GM18499 (cell line): ENCODE data around the gene FMR1.
A peak's percentile ranks its signal among the peaks of the same experiment; 100 is the strongest.

Experiments used
- ATAC-seq: cut with Tn5 transposase; IDR thresholded peaks from one replicate; pipeline ENCODE4 v1.9.1; 2021; ENCODE audit warnings: moderate number of reproducible peaks; ENCODE audit not compliant: insufficient read depth, unreplicated experiment

FMR1 gene

DNA sequence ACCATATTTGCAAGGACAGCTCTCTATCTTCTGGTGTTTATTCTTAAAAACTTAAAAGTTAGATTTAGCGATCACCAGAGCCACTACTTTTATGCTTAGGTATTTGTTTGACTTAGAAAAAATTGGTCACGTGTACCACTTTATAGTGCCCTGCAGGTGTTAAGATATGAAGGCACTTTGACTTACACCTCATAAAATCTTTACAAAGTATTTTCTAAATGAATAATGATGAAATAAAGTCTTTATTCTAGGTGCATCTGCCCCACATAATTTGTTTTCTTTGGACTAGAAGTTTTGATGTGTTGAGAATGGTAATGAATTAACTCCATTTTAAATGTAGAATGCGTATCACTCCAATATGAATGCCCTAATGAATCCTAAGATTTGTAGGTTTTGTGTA is 2.9 kb downstream of the FMR1 start:
- ATAC-seq = no peak

DNA sequence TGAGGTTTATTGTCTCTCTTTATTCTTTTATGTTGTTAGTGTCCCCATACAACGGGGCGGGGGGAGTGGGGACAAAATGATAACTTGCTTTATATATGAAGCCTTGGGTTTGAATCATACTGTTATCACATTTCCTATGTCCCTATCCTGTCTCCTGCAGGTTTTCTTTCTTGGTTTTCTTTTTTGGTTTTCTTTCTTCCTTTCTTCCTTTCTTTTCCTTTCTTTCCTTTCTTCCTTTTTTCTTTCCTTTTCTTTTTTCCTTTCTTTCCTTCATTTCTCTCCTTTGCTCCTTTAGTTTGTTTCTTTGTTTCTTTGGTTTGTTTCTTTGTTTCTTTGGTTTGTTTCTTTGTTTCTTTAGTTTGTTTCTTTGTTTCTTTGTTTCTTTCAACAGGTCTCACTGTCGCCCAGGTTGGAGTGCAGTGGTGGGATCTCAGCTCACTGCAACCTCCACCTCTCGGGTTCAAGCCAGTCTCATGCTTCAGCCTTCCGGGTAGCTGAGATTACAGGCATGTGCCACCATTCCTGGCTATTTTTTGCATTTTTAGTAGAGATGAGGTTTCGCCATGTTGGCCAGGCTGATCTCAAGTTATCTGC is 4.8 kb downstream of the FMR1 start:
- ATAC-seq = no peak

- peak; percentile 77 for ATAC-seq
Measured at GRCh38 chrX:147917700-147918695, 6.3 kb downstream of the FMR1 start.

DNA sequence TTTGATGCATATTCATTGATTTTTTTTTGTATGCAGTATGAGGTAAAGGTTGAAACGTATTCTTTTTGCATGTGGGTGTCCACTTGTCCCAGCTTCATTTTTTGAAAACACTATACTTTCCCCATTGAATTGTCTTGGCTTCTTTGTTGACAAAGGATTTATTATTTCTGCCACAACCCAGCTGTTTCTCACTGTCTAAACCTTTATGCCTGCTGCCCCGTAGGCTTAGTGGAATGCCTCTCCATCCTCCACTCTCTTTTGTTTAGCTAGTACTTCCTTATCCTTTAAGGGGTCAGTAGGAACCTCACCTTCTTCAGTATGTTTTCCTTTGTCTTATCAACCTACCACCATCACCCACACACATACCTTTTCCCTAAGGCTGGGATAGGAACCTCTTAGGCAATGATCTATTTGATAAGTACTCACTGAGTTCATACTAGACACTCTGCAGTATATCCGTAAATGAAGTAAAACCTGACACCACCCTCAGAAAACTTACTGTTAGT is 8.5 kb downstream of the FMR1 start:
- ATAC-seq = no peak

DNA sequence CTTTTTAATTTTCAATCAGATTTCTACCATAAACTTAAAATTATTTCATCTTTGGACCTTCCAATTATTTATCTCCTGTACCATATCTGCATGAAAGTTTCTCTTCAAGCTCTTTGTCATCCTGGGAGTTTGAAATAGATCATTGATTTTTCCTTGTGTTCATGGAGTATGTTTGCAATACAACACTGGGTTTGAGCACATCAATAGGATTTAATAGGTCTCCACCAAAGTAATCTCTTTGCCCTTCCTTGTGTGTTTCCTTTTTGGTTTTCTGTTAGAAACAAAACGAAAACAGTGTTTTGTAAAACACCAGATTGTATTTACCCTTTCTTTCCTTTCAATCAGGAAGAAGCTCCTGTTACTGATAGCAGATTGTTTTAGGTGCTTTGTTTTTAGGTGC is 11.9 kb downstream of the FMR1 start:
- ATAC-seq = no peak

- ATAC-seq = no peak
Measured at GRCh38 chrX:147927256-147927655, 15.5 kb downstream of the FMR1 start.

DNA sequence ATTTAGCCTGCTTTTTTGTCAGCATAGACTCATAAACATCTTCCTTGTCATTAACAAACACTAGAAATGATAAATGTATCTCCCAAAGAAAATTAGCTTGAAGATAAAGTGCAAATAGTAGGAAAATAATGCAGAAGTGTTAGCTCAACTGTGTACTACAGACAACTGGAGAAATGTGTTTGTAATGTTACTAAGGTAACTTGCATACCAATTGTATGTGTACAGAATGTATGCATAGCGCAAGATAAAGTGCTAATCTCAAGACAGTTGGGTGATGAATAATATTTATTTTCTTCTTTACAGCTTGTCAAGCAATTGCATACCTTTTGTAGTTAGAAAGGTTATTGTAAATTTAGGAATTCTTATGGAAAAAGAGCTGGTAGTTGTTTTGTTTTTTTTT is 22.1 kb downstream of the FMR1 start:
- ATAC-seq = no peak

- ATAC-seq = no peak
Measured at GRCh38 chrX:147935156-147935758, 23.5 kb downstream of the FMR1 start.

GRCh38 chrX:147945286-147945685 is 33.6 kb downstream of the FMR1 start:
- ATAC-seq = no peak

DNA sequence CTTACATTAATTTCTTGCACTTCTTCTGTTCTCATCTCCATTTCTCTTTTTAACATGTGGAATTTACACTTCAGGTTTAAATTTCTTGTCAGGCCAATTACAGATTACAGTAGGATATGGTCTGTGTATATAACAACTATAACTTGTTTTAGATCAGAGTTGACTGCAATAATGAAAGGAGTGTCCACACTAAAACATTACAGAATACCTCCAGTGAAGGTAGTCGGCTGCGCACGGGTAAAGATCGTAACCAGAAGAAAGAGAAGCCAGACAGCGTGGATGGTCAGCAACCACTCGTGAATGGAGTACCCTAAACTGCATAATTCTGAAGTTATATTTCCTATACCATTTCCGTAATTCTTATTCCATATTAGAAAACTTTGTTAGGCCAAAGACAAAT is 36.8 kb downstream of the FMR1 start:
- ATAC-seq = no peak

- ATAC-seq = no peak
Measured at GRCh38 chrX:147950352-147950751, 38.6 kb downstream of the FMR1 start.

- no peak for ATAC-seq
Measured at GRCh38 chrX:147953976-147954375, 42.3 kb downstream of the FMR1 start.

DNA sequence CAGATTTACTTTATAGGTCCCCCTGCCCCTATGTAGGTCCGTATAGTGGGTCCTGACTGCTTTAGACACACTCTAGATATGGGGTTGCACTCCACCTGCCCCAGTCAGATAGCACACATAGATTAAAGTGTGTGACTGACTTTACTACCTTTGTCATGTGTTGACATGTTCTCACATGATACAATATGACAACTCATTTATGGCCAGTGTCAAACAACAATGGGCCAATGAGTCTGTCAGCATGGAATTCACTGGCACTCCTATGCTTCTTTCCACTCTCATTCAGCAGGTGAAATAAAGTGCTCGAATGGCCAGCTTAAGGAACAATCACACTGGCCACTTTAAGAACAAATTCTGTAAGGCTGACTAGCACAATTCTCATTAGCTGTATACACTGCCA is 45.6 kb downstream of the FMR1 start:
- ATAC-seq = no peak

DNA sequence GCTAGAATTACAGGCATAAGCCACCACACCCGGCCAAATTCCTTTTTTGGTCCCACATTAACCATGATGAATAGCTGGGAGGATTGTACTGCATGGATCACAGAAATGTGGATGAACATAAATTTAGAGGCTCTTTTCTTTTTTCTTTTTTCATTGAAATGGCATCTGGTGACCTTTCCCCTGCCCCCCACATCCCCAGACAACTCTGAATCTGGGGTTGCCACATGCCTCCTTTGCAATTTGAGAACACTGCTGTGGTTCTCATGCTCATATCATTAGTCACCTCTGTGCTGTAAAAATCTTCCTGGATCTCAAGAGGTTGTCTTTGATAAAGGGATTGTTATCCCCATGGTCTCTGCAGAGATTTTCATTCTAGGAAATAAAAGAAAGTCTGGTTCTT is 46.6 kb downstream of the FMR1 start:
- ATAC-seq = no peak

- ATAC-seq = no peak
Measured at GRCh38 chrX:147960722-147961121, 49.0 kb downstream of the FMR1 start.

DNA sequence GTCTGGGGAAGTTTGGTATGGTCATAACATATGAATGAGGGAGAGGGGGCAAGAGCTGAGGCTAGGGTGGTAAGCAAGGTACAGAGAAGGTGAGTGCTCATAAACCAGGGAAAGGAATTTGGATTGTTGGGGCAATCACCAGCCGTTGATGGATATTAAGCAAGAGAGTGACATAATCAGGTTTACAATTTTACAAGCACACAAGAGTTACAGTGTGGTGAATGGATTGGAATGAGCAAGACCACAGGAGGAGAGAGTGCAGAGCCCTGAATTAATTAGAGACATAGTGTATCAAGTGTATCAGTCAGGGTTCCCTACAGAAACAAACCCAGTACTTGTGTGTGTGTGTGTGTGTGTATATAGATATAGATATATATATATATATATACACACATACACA is 50.8 kb downstream of the FMR1 start:
- no peak for ATAC-seq

DNA sequence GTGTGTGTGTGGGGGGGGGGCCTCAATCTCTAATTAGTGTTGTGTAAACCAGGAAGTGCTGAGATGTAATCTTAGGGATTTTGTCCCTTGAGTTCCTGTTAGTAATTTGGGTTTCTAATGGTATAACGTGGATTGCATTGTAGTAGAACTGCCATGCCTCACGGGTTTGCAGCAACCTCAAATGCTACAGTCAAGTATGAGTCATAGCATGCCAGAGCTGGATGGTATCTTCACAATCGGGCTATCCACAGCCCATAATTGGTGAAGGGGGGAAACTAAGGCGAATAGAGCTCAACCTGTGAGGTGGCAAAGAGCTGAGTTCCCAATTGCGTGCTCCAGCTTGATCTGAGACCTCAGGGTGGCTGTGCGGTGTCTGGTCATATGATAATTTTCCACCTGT is 67.2 kb downstream of the FMR1 start:
- ATAC-seq = no peak

DNA sequence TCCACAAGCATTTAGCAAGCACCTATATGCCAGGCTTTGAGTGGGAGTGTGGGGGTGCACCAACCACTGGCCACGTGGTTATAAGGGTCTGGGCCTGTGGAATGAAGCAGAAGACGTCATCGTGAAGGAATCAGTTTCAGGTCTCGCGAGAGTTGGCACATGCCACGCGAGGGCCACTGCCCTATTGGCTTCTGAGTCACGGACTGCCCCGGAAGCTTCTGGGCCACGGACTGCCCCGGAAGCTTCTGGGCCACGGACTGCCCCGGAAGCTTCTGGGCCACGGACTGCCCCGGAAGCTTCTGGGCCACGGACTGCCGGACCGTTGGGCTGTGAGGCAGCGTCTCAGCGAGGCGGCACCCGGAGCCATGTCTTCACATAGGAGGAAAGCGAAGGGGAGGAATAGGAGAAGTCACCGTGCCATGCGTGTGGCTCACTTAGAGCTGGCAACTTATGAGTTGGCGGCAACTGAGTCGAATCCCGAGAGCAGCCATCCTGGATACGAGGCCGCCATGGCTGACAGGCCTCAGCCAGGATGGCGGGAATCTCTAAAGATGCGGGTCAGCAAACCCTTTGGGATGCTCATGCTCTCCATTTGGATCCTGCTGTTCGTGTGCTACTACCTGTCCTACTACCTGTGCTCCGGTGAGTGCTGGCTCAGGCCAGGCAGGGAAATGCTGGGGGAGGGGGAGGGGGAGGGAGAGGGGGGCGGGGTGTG is 69.5 kb downstream of the FMR1 start, which contains the start of gene FMR1NB:
Gene FMR1NB (plus strand): TSS at position 300 of the 715 bp plus-strand sequence. CDS start 66 bp downstream, at position 366.
- no peak for ATAC-seq
